Measurements from ENCODE around the gene ARHGAP24.

- TF ChIP-seq CTCF (IDR thresholded peaks at IDR 0.05; ENCODE audit: poor library complexity) (no peak), EZH2 (IDR thresholded peaks at IDR 0.05; ENCODE audit: borderline replicate concordance) (no peak)
Measured at GRCh38 chr4:85500110-85500867, 25.3 kb downstream of the ARHGAP24 start.
